HG03066 (cell line): ENCODE measurements around the gene THTPA.

Source experiments
- ATAC-seq: cut with Tn5 transposase; IDR thresholded peaks from one replicate; pipeline ENCODE4 v1.9.1; 2021; ENCODE audit warnings: low read depth; ENCODE audit not compliant: unreplicated experiment

Gene THTPA

DNA sequence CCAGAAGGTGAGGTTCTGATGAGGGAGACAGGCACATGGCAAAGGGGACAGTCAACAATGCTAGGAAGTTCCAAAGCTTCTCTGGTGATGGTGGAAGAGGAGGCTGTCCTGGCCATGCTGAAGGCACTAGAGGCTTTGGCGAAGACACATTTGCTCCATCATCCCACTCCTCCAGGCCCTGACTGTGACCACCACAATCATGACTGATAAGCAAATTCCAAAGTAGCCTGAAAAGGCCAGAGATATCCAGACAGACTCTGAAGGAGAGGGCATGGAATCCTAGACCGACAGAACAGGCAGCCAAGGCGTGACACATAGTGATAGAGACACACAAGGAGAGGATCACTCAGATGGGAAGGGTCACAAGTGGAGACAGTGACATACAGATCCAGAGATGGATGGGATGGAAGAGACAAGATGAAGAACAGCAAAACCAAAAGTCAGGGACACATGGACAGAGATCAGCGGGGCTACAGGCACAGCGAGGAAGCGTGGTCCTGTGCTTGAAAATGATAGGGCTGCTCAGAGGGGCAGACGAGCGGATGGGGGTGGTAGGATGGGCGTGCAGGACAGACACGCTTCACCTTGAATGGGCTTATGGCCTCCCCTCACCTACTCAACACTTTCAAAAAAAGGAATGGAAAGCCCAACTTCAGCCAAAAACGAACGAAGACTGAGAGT, 5.8 kb upstream of the THTPA start:
- no peak for ATAC-seq

GRCh38 chr14:23550812-23551265, 5.2 kb upstream of the THTPA start:
- ATAC-seq: no peak

GRCh38 chr14:23551266-23552028, 4.6 kb upstream of the THTPA start, which contains the start of gene ZFHX2:
Gene ZFHX2, minus strand, starts transcription at chr14:23551765. Its CDS starts 16,440 bp downstream, at chr14:23535325.
- peak; percentile 44 for ATAC-seq

GRCh38 chr14:23555533-23555881, 564 bp upstream of the THTPA start:
- no peak for ATAC-seq

- no peak for ATAC-seq
These were observed 799 bp downstream of the THTPA start for GRCh38 chr14:23556700-23557440.

DNA sequence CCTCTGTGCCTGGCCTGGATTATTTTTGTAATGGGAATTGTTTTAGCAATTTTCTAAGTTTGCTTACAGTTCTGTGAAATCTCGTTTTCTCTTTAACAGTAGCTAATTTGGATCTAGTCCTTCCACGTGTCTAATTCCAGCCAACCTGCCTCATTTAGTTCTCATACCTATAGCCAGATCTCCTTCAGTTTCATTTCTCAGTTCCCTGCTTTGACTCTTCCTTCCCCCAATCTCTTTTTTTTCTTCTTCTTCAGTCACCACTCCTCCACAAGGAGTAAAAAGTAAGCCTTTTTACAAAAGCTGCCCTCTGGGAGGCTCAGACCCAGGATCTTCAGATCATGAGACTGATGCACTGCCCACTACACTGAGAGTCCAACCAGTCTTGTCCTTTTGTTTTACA, 1.4 kb downstream of the THTPA start:
- no peak for ATAC-seq

GRCh38 chr14:23557946-23558345, 1.9 kb downstream of the THTPA start:
- ATAC-seq: no peak

GRCh38 chr14:23558346-23559009, 2.4 kb downstream of the THTPA start:
- ATAC-seq: no peak

DNA sequence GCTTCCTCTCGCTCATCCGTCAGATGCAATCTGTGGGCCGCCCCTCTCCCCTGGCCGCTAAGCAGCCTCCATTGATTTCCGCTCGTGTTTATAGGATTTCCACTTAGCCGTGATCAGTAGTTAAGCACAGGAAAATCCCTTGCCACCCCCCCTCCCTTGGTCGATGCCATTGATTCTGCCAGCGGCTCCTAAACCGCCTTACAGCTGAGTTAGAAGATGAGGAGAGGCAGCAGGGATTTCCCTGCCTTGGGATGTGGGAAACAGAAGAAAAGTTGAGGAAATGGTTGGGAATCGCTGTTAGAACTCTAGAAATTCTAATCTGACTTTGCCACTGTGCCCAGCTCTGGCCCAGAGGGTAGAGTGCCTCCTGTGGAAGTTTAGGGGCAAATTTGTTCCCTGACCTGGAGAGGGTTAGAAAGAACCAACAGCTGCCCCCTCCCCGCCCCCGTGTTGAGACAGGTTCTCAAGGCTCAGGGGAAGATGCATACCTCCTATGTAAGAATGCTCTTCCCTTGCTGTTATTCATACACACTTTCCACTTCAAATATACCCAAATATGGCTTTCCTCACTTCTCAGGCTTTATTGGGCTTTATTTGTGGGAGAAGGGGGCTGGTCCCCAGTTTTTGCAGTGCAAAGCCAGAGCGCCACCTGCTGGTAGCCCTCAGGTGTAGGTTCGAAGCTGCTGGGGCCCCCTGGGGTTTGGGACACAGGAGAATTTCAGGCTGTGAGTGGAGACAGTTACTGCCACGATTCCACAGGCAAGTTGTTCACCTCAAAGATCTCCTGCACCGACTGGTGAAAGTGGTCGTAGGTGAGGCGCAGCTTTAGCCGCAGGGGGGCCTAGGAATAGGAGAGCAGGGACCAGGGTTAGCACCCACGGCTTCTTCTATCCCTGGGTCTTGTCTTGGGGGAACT, 3.2 kb downstream of the THTPA start:
- ATAC-seq: no peak

- no peak for ATAC-seq
These were observed 4.0 kb downstream of the THTPA start for GRCh38 chr14:23559926-23560520.

- no peak for ATAC-seq
These were observed 5.2 kb downstream of the THTPA start for GRCh38 chr14:23561259-23561658.

GRCh38 chr14:23561873-23562821, 6.1 kb downstream of the THTPA start:
- no peak for ATAC-seq

DNA sequence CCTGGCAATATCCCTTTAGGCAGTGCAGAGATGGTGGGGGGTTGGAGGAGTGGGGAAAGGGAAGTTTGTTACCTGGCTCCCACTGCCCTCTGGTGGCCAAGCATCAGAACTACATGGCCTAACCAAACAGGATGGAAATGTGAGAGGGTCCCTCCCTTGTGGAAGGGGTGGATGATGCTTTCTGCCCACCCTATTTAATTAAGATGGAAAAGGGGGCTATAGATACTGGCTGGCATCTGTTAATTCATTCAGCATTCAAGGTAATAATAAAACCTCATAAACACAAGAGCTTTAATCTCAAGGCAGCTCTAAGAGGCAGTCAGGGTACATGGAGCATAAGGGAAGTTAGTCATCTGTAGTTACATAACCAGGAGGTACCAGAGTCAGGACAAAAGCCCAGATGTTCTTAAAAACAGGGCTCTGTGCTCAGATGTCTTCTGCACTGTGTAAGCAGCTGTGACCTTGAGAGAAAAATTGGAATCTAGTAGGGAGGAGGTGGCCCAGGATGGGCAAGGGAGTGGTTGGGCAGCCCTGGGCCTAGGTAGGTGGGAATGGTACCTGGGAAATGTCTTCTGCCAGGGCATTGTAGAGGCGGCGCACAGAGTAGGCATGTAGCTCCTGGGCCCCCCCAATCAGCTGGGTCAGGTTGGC, 6.9 kb downstream of the THTPA start:
- ATAC-seq: no peak

- no peak for ATAC-seq
These were observed 7.6 kb downstream of the THTPA start for GRCh38 chr14:23563473-23564180.

GRCh38 chr14:23564181-23564812, 8.2 kb downstream of the THTPA start:
- no peak for ATAC-seq

DNA sequence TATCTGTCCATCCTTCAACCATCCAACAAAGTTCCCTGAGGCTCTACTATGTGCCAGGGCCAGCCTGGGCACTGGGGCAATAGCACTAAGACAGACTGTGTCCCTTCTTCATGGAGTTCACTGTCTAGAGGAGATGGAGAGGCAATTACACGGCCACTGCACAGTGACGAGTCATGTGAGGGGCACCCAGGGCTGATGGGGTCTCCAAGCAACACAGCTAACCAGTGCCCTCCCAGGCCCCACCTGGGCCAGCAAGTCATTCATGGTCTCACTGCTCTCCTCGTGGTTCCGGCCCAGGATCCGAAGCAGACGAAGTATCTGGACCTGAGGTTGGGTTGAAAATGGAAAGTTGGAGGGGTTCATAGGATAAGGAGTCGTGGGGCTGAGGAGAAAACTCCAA, 8.8 kb downstream of the THTPA start:
- no peak for ATAC-seq

DNA sequence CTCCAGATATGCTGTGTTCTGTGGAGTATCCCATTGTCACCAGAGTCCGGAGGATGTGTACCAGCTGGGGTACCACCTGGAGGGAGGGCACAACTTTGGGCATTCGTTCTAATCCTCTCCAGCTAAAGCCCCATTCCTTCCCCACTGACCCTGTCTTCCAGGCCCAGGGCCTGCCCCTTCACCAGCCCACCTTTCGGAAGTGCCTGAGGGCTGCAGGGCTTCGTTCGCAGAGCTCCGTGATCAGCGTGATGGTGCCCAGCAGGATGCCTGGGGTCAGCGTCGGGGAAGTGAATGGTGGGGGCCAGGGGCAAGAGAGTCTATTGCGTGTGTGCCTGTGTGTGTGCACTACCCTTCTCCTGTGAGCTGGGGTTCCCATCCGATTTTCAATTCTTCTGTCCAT, 9.6 kb downstream of the THTPA start:
- no peak for ATAC-seq
